Activated naive CD8-positive, alpha-beta T cell (primary cell): Measurements from ENCODE around the gene PSORS1C1.
"Not testable (repeated sequence)": the region's sequence is repeated elsewhere in the genome, so short reads cannot be mapped to it uniquely, and the experiment has no call there.

ENCODE experiments used
- H3K27ac Mint-ChIP-seq: one replicate; pipeline ENCODE4 v1.8.0; 2021; ENCODE audit warnings: mixed read lengths
- H3K27me3 Mint-ChIP-seq: one replicate; pipeline ENCODE4 v1.8.0; 2021; ENCODE audit warnings: mixed read lengths
- H3K36me3 Mint-ChIP-seq: one replicate; pipeline ENCODE4 v1.8.0; 2021; ENCODE audit warnings: mixed read lengths
- H3K4me1 Mint-ChIP-seq: one replicate; pipeline ENCODE4 v1.8.0; 2021; ENCODE audit warnings: low read depth, mixed read lengths
- H3K4me3 Mint-ChIP-seq: one replicate; pipeline ENCODE4 v1.8.0; 2021; ENCODE audit warnings: mild to moderate bottlenecking, mixed read lengths
- H3K9me3 Mint-ChIP-seq: one replicate; pipeline ENCODE4 v1.8.0; 2021; ENCODE audit warnings: low read depth, mixed read lengths

Gene PSORS1C1

DNA sequence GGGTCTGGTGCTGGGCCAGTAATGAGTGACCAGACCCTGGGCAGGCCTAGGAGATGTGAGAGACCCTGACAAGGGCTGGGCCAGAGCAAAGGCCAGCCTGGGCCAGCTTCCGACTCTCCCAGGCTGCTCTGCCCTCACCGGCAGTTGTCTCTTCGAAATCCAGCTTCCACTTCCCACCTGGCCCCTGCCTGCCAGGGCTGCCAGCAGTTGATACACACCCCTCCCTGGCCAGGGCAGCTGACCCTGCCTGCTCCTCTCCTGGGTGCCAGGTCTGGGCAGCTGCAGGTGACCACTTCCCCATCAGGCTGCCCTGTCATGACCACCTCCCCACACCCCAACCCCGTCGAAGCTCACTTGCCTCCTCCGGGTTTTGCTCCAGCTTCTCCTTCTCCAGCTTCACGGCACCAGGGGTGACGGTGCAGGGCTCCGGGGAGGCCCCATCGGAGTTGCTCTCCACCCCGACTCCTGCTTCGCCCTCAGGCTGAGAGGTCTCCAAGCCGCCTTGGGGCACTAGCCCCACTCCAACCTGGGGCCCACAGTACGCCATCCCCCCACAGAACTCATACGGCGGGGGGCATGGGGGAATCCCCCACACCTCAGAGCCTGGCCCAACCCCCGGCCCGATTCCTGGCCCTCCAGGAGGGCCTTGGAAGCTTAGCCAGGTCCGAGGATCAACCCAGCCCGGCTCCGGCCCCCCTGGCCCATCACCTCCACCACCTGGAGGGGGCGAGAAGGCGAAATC, 55.4 kb downstream of the PSORS1C1 start:
- H3K9me3 Mint-ChIP-seq, H3K4me1 Mint-ChIP-seq, H3K4me3 Mint-ChIP-seq, H3K27me3 Mint-ChIP-seq, H3K36me3 Mint-ChIP-seq, H3K27ac Mint-ChIP-seq: not testable (repeated sequence)

DNA sequence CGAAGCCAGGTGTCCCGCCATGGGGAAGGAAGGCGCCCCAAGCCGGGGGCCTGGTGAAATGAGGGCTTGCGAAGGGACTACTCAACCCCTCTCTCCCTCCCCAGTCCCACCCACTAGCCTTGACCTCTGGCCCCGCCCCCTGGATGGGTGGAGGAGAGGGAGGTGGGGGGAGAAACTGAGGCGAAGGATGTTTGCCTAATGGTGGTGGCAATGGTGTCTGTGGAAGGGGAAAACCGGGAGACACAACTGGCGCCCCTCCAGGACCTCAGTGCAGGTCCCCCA, 55.9 kb downstream of the PSORS1C1 start, which contains the start of gene POU5F1:
Gene POU5F1 (minus strand): TSS at position 83 of the 282 bp plus-strand sequence. CDS start 62 bp downstream, at position 21.
- Mint-ChIP-seq H3K27ac (no peak within 1 kb of the TSS), H3K4me1 (no peaks in the 10 kb centered on the region), H3K27me3 (no peaks in the 10 kb centered on the region), H3K9me3 (no peaks in the 10 kb centered on the region), H3K36me3 (no peaks in the 10 kb centered on the region), H3K4me3 (no peak within 1 kb of the TSS)

DNA sequence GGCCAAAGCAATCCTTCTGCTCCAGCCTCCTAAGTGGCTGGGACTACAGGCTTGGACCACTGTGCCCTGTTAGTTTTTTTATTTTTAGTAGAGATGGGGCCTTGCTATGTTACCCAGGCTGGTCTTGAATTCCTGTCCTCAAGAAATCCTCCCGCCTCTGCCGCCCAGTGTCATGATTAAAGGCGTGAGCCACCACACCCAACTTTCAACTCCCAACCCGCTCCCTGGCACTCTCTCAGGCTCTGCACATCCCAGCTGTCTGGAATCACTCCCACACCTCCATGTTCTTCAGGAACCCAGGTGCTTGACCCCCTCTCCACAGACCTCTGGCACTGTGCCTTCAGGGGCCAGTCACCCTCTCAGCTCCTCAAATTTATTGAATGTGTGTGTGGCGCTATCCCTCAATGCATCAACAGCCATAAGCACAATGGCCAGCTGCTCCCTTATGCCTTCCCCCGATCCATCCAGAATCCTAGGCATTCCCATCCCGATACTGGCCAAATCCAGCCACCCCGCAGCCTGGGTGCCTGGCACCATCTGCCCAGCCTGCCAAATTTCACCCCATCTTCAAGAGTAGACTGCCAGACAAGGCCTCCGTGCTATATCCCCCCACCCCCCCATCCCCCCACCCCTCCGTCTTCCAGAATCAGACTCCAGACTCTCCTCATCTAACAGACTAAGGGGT, 56.5 kb downstream of the PSORS1C1 start:
- no peaks in the 10 kb centered on the region for H3K27me3 Mint-ChIP-seq
- H3K4me1 Mint-ChIP-seq: peaks cover 5% of the 10 kb centered on the region
- no peak overlapping the region for H3K4me3 Mint-ChIP-seq
- no peak overlapping the region for H3K27ac Mint-ChIP-seq
- H3K9me3 Mint-ChIP-seq: no peaks in the 10 kb centered on the region
- no peaks in the 10 kb centered on the region for H3K36me3 Mint-ChIP-seq

DNA sequence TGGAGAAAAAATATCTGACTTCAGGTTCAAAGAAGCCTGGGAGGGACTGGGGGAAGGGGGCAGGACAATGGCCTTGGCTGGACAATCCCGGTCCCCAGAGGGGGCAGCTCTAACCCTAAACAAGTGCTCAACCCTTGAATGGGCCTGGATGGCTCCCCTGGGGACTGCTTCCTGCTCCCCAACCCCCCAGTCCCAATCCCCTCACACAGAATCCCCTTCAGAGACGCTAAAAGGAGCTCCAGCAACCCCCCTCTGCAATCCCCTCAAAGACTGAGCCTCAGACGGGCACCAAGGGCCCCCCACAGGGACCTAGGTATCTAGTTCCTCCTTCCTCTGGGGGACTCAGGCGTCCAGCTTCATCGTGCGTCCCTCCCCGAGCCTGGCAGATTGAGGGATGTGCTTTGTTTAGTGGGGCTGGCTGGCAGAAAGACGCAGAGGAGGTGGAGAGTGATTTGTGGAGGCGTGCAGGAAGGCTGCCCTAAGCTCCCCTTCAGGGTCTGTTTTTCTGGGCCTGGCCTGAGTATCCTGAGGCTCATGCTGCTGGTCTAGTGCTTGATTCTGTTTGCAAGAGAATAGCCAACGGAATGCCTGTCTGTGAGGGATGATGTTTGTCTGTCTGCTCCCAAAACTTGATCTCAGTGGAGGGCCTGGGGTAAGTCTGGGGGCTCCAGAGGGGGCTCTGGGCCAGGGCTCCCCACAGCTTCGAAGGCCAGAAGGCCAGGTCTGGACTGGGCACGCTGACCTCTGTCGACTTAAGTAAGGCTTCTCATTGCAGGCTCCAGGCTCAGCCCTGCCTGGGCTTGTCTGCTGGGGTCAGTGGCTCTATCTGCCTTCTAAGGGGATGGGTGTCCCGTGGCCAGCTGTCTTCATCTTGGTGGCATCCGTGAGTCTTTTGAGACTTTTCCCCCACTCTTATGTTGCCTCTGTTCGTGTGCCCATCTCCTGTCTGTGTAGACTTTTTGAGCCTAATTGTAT, 57.6 kb downstream of the PSORS1C1 start:
- Mint-ChIP-seq H3K27me3 (no peaks in the 10 kb centered on the region), H3K36me3 (no peaks in the 10 kb centered on the region), H3K4me3 (no peak overlapping the region), H3K9me3 (no peaks in the 10 kb centered on the region), H3K4me1 (peaks cover 7% of the 10 kb centered on the region), H3K27ac (no peak overlapping the region)

DNA sequence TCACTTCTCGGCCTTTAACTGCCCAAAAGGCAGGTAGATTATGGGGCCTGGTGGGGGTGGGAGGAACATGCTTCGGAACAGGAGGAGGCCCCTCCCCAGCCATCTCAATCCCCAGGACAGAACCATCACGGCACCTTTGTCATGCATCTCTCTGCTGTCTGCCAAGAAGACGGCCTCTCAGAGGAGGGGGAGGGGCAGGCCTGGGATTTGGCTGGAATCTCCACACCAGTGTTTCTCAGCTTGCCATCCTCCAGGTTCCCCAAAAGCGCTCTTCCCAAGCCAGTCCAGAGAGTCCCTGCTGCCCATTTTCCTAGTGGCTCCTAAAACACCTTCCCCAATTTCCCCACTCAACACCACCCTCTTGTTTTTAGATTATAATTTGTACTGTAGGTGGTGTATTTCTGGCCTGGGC, 58.4 kb downstream of the PSORS1C1 start:
- H3K4me3 Mint-ChIP-seq: no peak overlapping the region
- H3K27ac Mint-ChIP-seq: no peak overlapping the region
- no peaks in the 10 kb centered on the region for H3K9me3 Mint-ChIP-seq

DNA sequence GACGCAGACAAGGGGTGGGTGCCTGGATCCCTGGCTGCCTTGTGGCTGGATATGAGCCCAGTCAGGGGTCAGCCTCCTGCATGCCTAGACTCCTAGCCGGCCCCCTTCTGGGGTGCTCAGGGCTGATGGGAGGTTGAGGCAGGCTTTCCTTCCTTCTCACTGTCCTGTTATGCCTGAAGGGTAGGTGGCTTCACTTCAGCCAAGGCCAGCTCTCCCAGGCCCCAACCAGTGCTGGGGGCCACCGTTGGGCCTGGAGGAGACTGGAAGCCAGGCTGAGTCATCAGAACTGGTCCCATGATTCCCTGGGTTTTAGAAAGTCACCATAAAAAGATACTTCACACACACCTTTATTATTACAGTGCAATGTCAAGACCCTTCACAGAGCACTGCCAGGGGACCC, 58.8 kb downstream of the PSORS1C1 start:
- Mint-ChIP-seq H3K4me1 (peaks cover 7% of the 10 kb centered on the region), H3K27ac (no peak overlapping the region), H3K27me3 (no peaks in the 10 kb centered on the region), H3K9me3 (no peaks in the 10 kb centered on the region), H3K4me3 (no peak overlapping the region), H3K36me3 (no peaks in the 10 kb centered on the region)

More for the DNA sequence above, 58.4 kb downstream of the PSORS1C1 start:
- Mint-ChIP-seq H3K27me3 (no peaks in the 10 kb centered on the region), H3K4me1 (peaks cover 7% of the 10 kb centered on the region), H3K36me3 (no peaks in the 10 kb centered on the region)

DNA sequence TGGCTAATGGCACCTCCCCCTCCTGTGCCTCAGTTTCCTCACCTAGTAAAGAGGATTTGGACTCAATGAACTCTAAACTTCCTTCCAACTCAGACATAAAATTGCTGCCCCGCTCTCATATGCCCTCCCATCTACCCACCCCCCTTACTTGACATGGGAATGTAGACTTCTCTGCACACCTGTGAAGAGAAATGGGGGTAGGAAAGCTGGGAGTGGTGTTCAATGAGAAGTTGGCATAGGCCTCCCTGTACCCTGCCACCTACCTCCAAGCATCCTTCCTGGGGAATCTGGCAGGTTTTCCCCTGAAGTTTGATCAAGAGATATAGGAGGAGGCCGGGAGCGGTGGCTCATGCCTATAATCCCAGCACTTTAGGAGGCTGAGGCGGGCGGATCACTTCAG, 59.8 kb downstream of the PSORS1C1 start:
- Mint-ChIP-seq H3K27me3 (no peaks in the 10 kb centered on the region), H3K4me3 (no peak overlapping the region), H3K4me1 (peaks cover 10% of the 10 kb centered on the region), H3K27ac (no peak overlapping the region), H3K36me3 (no peaks in the 10 kb centered on the region), H3K9me3 (no peaks in the 10 kb centered on the region)

DNA sequence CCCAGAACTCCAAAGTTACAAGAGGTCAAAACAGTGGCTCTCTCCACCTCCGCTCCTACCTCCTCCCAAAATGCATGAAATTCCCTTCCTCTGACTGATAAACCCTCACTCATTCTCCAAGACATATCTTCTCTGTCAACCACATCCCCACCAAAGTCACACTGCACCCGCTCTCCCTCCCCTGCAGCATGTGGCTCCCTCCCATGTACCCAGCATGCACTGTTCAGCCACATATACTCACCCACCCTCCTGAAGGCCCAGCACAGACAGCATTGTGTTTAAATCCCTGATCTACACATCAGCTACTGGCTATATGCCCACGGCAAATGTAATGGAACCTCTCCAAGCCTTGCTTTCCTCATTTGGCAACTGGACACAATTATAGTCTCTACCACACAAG, 61.4 kb downstream of the PSORS1C1 start:
- Mint-ChIP-seq H3K27ac (no peak overlapping the region), H3K4me3 (no peak overlapping the region), H3K4me1 (peaks cover 10% of the 10 kb centered on the region), H3K9me3 (no peaks in the 10 kb centered on the region), H3K36me3 (no peaks in the 10 kb centered on the region), H3K27me3 (no peaks in the 10 kb centered on the region)

DNA sequence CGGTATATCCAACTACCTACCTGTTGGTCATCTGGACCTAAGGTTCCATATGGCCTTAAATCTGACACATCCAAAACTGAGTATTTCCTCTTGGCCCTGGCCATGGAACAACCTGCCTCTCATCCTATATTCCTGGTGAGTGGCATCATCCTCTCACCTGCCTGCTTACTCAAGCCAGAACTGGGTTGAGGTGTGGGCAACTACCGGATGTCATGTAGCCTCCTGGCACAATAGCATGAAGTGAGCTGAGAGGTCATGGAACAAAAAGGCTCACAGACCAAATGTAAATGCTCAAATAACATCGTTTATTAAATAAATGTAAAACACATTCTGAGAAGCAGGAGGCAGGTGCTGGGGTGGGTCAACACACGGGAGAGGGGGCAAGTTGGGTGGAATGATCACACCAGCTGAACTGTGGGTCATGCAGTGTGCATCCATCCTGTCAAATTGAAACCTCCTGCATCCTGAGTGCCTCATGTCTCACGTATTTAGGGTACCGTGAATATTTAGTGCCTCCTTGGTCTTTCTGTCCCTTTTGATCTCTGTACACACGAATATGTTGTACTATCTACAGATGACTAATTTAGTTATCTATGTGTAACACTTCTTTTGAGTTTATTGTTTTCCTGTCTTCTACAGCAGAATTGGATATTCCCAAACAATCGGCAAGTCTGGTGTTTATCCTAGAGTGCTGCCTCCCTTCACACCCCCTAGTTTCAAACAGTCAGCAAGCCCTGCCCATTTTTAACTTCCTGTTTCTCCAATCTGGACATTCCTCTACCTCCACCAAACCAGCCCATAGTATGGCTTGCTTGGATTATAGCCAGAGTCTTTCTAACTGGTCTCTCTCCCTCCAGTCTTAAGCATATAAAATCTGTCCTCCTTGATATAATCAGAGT, 63.8 kb downstream of the PSORS1C1 start:
- H3K27me3 Mint-ChIP-seq: no peaks in the 10 kb centered on the region
- no peaks in the 10 kb centered on the region for H3K36me3 Mint-ChIP-seq
- peaks cover 10% of the 10 kb centered on the region for H3K4me1 Mint-ChIP-seq
- no peak overlapping the region for H3K27ac Mint-ChIP-seq
- H3K9me3 Mint-ChIP-seq: no peaks in the 10 kb centered on the region
- H3K4me3 Mint-ChIP-seq: no peak overlapping the region

DNA sequence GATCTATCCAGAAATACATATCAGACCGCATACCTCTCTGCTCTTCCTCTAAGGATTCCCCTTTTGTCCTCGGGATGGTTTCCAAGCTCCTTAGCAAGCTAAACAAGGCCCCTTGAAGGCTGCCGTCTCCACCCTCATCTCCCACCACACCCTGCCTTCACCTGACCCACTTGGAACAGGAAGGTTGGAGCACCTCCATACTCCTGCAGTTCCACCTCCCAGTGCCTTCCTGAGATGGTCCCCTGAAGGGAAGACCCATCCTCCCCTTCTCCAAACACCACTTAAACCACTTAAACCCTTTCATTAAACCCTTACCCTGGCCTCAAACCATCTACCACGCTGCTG, 64.4 kb downstream of the PSORS1C1 start:
- H3K27me3 Mint-ChIP-seq: no peaks in the 10 kb centered on the region
- H3K4me3 Mint-ChIP-seq: no peak overlapping the region
- H3K4me1 Mint-ChIP-seq: peaks cover 10% of the 10 kb centered on the region
- no peaks in the 10 kb centered on the region for H3K9me3 Mint-ChIP-seq
- H3K36me3 Mint-ChIP-seq: no peaks in the 10 kb centered on the region
- no peak overlapping the region for H3K27ac Mint-ChIP-seq

DNA sequence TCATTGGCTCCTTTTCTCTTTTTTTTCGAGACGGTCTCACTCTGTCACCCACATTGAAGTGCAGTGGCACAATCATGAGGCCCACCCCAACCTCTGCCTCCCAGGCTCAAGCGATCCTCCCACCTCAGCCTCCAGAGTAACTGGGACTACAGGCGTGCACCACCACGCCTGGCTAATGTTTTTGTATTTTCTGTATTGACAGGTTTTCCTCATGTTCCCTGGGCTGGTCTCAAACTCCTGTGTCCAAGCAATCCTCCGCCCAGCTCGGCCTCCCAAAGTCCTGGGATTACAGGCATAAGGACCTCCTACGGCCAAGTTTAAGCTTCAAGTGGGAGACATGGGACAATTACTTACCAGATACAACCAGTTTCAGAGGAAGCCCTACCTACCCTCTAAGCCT, 65.3 kb downstream of the PSORS1C1 start:
- Mint-ChIP-seq H3K27me3 (no peaks in the 10 kb centered on the region), H3K4me1 (peaks cover 10% of the 10 kb centered on the region), H3K9me3 (no peaks in the 10 kb centered on the region), H3K4me3 (peak overlapping the region; percentile 79), H3K36me3 (no peaks in the 10 kb centered on the region), H3K27ac (no peak overlapping the region)

DNA sequence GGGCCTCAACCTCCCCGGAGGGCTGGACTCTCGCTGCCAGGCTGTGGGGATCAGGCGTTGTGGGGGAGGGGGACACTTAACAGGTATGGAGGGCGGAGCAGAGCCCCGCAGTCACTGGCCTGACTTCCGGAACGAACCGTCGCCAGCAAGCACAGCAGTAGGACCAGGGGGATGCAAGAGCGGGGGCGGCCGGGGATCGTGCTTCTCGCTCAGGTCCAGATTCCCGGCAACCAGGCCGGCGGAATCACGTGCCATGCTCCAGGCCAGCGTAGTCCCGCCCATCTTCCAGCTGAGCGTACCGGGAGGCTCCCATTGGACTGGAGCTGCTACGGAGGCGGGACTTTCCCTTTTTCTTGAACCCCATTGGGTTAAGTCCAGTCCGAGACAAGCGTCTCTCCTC, 65.9 kb downstream of the PSORS1C1 start:
- Mint-ChIP-seq H3K4me3 (peak overlapping the region; percentile 79), H3K27me3 (no peaks in the 10 kb centered on the region), H3K27ac (peak overlapping the region; percentile 16), H3K9me3 (no peaks in the 10 kb centered on the region), H3K4me1 (peaks cover 10% of the 10 kb centered on the region), H3K36me3 (no peaks in the 10 kb centered on the region)

DNA sequence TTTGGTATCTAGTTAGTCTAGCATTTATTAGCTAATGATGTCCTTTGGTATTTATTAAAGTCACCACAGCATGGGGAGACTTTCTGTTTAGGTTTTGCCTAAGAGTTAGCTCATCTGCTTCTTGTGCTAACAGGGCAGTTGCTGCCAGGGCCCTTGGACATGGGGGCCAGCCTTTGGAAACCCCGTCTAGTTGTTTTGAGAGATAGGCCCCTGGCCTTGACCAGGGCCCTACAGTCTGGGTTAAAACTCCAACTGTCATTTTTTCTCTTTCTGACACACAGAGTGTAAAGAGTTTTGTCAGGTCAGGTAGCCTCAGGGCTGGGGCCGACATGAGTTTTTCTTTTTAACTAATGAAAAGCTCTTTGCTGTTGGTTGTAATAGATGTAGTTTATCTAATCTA, 68.7 kb downstream of the PSORS1C1 start:
- not testable (repeated sequence) for H3K4me1 Mint-ChIP-seq, H3K4me3 Mint-ChIP-seq, H3K27me3 Mint-ChIP-seq, H3K9me3 Mint-ChIP-seq, H3K27ac Mint-ChIP-seq, H3K36me3 Mint-ChIP-seq

DNA sequence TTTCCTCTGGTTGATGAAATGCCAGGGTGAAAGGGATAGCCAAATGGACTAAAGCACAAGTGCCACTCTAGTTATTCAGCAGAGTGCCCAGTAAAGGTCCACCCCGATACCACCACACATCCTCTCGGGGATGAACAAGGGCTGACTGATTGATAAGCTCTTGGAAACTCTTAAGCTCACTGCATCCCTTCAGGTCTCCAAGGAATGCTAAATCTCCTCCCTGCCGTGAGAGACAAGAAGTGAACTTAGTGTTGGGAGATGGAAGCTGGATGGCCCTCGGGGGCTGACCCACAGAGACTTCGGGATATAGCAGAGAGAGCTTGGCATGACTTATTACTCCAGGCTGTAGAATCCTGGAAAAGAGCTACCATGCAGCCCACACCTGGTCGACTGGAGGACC, 69.3 kb downstream of the PSORS1C1 start:
- H3K27ac Mint-ChIP-seq, H3K4me1 Mint-ChIP-seq, H3K27me3 Mint-ChIP-seq, H3K4me3 Mint-ChIP-seq, H3K36me3 Mint-ChIP-seq, H3K9me3 Mint-ChIP-seq: not testable (repeated sequence)
